ENCODE measurements around the gene ARPC4.

DNA sequence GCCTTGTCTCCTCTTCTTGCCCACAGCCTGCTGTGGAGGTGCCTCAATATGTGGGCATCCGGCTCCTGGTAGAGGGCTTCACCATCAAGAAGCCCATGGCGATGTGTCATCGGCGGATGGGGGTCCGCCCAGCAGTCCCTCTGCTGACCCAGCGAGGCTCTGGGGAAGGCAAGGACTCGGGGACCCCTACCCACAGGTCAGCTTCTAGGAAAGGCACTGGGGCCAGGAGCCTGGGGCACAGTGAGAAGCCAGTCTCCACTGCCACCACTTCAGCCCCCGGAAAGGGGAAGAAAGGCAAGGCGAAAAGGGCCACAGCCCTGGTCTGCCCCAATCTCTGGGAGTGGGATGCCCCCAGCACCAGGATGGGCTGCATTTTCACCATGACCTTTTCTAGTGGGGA lies 40.2 kb downstream of the ARPC4 start:
- TF ChIP-seq, protein P1, sequence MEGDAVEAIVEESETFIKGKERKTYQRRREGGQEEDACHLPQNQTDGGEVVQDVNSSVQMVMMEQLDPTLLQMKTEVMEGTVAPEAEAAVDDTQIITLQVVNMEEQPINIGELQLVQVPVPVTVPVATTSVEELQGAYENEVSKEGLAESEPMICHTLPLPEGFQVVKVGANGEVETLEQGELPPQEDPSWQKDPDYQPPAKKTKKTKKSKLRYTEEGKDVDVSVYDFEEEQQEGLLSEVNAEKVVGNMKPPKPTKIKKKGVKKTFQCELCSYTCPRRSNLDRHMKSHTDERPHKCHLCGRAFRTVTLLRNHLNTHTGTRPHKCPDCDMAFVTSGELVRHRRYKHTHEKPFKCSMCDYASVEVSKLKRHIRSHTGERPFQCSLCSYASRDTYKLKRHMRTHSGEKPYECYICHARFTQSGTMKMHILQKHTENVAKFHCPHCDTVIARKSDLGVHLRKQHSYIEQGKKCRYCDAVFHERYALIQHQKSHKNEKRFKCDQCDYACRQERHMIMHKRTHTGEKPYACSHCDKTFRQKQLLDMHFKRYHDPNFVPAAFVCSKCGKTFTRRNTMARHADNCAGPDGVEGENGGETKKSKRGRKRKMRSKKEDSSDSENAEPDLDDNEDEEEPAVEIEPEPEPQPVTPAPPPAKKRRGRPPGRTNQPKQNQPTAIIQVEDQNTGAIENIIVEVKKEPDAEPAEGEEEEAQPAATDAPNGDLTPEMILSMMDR (IDR thresholded peaks at IDR 0.05), result no peak
- no peak for TF ChIP-seq POLR2A (IDR thresholded peaks at IDR 0.05)
